ENCODE measurements around the gene ADGRV1. TPM values are rescaled to one million over a fixed set of nuclear protein-coding genes. Genes with fewer than 3 reads are reported as not detected.

Gene ADGRV1
- total and polyA plus RNA-seq, 12 donors: 0.03 to 1.4 (median 0.44) TPM; not detected in 6

DNA sequence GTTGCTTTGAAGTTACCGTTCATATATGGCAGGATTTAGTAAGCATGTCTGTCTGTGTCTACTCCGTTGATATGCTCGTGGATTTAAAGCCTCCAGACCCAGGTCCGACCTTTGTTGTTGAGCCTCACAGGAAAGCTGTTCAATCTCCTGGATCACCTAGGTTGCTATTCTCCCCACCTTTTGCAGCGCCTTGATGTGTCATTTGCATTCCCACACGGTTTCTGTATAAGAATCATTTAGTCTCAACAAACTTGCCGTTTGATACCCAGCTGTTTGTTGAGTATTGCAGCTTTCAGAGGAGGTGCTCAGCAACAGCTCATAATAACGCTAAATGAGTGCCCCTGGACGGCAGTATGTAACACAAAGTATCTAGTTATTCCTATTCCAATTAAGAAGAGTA, 1.2 kb upstream of the ADGRV1 start:
- Histone ChIP-seq H3K27ac (no peak overlapping the region), H3K4me3 (no peak overlapping the region), H3K4me1 (peaks cover 0 to 17% (median 11%) of the 10 kb centered on the region in 9 donors), H3K27me3 (peaks cover 5 to 92% (median 57%) of the 10 kb centered on the region in 7 donors), H3K36me3 (no peaks in the 10 kb centered on the region), H3K9me3 (no peaks in the 10 kb centered on the region)
- ATAC-seq: no peak
- no peak for DNase-seq
- TF ChIP-seq, protein P1, sequence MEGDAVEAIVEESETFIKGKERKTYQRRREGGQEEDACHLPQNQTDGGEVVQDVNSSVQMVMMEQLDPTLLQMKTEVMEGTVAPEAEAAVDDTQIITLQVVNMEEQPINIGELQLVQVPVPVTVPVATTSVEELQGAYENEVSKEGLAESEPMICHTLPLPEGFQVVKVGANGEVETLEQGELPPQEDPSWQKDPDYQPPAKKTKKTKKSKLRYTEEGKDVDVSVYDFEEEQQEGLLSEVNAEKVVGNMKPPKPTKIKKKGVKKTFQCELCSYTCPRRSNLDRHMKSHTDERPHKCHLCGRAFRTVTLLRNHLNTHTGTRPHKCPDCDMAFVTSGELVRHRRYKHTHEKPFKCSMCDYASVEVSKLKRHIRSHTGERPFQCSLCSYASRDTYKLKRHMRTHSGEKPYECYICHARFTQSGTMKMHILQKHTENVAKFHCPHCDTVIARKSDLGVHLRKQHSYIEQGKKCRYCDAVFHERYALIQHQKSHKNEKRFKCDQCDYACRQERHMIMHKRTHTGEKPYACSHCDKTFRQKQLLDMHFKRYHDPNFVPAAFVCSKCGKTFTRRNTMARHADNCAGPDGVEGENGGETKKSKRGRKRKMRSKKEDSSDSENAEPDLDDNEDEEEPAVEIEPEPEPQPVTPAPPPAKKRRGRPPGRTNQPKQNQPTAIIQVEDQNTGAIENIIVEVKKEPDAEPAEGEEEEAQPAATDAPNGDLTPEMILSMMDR (IDR thresholded peaks at IDR 0.05): no peak
- intact Hi-C loops (cut with DNase I): no loop called here
- WGBS, 2 donors: 5 to 9% methylated on average over 9 of the region's 9 CpGs

DNA sequence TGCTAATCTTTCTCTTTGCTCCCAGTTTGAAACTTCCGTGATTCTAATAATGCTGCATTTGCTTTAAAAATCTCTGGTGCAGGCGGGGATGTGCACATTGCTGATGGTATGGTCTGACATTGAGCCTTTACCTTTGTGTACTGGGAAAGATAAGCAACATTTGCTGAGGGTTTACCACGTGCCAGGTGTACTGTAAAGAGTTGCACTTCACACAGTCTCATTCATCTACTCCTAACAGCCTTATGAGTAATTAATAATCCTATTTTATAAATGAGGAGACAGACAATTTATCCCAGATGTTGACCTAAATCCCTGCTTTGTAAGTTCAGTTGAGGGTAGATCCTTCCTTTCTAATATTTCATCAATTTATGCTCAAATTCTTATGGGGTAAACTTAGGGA, 726 bp upstream of the ADGRV1 start:
- ATAC-seq (no peak), DNase-seq (no peak)
- Histone ChIP-seq H3K4me3 (peak overlapping the region in 6 of 10 donors; percentile 35 to 49 (median 42)), H3K27me3 (peaks cover 5 to 91% (median 56%) of the 10 kb centered on the region in 7 donors), H3K27ac (no peak overlapping the region), H3K9me3 (no peaks in the 10 kb centered on the region), H3K4me1 (peaks cover 0 to 17% (median 11%) of the 10 kb centered on the region in 9 donors), H3K36me3 (no peaks in the 10 kb centered on the region)
- WGBS, 2 donors: 8 to 12% methylated on average over 3 of the region's 3 CpGs
- intact Hi-C loops (cut with DNase I): no loop called here
- TF ChIP-seq, protein P1 (IDR thresholded peaks at IDR 0.05): no peak

DNA sequence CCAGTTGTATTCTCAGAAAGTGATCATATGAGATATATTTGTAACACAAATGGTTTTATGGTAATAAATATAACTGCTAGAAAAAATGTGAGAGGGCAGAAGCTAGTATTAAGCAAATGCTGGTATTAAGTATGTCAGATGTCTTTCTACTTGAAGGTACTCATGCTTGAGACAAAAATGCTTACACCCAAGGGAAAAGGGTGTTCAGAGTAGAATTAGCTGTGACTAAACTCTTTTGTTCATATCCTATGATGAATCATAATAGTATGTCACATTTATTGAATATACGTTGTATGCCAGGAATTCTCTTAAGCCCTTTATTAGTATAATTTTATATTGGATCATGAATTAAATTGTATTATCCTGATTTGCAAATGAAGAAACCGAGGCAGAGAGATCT, 2.2 kb downstream of the ADGRV1 start:
- Histone ChIP-seq H3K27me3 (peaks cover 5 to 68% (median 56%) of the 10 kb centered on the region in 7 donors), H3K4me1 (peaks cover 0 to 17% (median 11%) of the 10 kb centered on the region in 9 donors), H3K36me3 (no peaks in the 10 kb centered on the region), H3K27ac (no peak overlapping the region), H3K9me3 (no peaks in the 10 kb centered on the region), H3K4me3 (no peak overlapping the region)
- ATAC-seq (no peak), DNase-seq (no peak)
- 71 to 72% methylated on average over 2 of the region's 2 CpGs for WGBS, 2 donors
- TF ChIP-seq, protein P1 (IDR thresholded peaks at IDR 0.05): no peak
- intact Hi-C loops (cut with DNase I): no loop called here

DNA sequence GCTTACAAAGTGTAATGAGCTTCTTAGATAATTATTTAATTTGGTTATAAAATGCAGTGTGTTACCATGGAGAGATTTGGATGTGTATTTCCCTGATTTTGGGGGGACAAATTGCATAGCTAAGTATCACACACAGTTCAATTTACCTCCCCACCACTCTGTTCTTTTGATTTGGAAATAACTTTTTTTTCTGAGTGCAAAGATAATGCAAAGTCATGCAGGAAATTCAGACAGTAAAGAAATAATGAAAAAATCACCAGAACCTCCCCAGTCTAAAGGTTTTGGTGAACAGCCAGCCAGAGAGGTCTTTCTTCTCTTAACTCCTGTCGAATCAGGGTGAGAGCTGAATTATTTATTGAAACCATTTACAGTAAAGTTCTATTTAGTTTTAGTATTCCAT, 3.2 kb downstream of the ADGRV1 start:
- no peak overlapping the region for H3K27ac ChIP-seq
- TF ChIP-seq, protein P1 (IDR thresholded peaks at IDR 0.05): no peak
- no peaks in the 10 kb centered on the region for H3K36me3 ChIP-seq
- no peak for DNase-seq
- 70 to 76% methylated on average over 1 of the region's 1 CpG for WGBS, 2 donors
- ATAC-seq: no peak
- intact Hi-C loops (cut with DNase I): no loop called here
- no peaks in the 10 kb centered on the region for H3K9me3 ChIP-seq
- H3K4me3 ChIP-seq: no peak overlapping the region
- H3K27me3 ChIP-seq: peaks cover 5 to 58% (median 49%) of the 10 kb centered on the region in 7 donors
- peaks cover 0 to 17% (median 11%) of the 10 kb centered on the region in 9 donors for H3K4me1 ChIP-seq

Measured in heart right ventricle (tissue), 16 donors.